ENCODE measurements around the gene VTI1A.

- TF ChIP-seq POLR2A (IDR thresholded peaks at IDR 0.05) (no peak), POLR2AphosphoS5 (IDR thresholded peaks at IDR 0.05) (no peak)
- TF ChIP-seq, protein P1, sequence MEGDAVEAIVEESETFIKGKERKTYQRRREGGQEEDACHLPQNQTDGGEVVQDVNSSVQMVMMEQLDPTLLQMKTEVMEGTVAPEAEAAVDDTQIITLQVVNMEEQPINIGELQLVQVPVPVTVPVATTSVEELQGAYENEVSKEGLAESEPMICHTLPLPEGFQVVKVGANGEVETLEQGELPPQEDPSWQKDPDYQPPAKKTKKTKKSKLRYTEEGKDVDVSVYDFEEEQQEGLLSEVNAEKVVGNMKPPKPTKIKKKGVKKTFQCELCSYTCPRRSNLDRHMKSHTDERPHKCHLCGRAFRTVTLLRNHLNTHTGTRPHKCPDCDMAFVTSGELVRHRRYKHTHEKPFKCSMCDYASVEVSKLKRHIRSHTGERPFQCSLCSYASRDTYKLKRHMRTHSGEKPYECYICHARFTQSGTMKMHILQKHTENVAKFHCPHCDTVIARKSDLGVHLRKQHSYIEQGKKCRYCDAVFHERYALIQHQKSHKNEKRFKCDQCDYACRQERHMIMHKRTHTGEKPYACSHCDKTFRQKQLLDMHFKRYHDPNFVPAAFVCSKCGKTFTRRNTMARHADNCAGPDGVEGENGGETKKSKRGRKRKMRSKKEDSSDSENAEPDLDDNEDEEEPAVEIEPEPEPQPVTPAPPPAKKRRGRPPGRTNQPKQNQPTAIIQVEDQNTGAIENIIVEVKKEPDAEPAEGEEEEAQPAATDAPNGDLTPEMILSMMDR (IDR thresholded peaks at IDR 0.05): no peak
Measured at GRCh38 chr10:112533916-112534315, 86.9 kb downstream of the VTI1A start.
